ENCODE data around the gene PRICKLE4. TPM values are rescaled to one million over a fixed set of nuclear protein-coding genes. Genes with fewer than 3 reads are reported as not detected.
A peak's percentile ranks its signal among the peaks of the same experiment; 100 is the strongest.

PRICKLE4 gene
- total RNA-seq, 1 experiment from 2014 or later: 0.70 TPM

DNA sequence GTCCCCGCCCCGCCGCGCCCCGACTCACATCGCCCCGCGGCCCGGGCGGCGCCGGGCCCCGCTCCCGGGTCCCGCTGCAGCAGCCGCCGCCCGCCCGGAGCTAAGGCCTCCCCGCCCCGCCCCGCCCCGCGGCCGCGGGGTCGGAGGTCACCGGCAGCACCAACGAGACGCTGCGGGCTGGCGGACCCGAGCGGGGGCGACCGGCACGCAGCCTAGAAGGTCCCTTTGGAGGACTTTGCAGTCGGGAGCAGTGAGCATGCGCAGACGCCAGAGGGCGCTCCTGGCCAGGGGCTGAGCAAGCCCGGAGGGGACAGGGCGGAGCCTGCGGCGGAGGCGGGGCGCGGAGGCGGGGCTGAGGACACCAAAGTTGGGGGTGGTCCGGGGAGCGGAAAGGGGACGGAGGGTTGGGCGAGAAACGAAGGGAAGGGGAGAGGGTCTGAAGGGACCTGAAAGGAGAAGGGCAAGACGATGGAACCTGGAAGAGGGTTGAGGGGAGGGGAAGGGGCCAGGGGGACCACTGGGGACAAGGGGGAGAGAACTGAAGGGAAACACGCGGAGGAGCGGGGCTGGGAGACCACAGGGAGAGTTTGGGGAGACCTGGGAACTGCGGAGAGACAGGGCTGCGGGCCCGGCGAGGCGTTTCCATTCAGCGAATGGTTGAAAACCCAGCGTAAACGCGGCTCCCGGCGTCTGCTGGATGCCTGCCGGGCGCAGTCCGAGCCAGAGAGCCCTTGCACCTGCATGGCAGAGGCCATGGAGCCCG is 613 bp upstream of the PRICKLE4 start, which contains the start of gene FRS3:
FRS3 (minus strand) TSS at position 113 of the 763 bp plus-strand sequence. CDS start 2,913 bp downstream, outside the sequence.
- Histone ChIP-seq H3K4me2 (ENCODE audit: insufficient read depth, insufficient read length, low read length) (peak within 1 kb of the TSS; percentile 96), H3K23ac (ENCODE audit: insufficient read length, low read depth, low read length) (no peak within 1 kb of the TSS), H4K8ac (replicated peaks; ENCODE audit: insufficient read length, low read depth, low read length) (no peak within 1 kb of the TSS), H3K9me3 (ENCODE audit: control insufficient read depth, low read depth, low read length) (no peaks in the 10 kb centered on the region), H3K14ac (ENCODE audit: insufficient read depth, low read length) (no peak within 1 kb of the TSS; the same call in 1 of the 2 replicates), H3K9ac (ENCODE audit: extremely low read depth, insufficient read length, low read length) (peak within 1 kb of the TSS; percentile 54), H3K4ac (ENCODE audit: low read depth, low read length) (no peak within 1 kb of the TSS), H4K91ac (ENCODE audit: insufficient read length, low read depth, low read length) (no peak within 1 kb of the TSS), H2BK120ac (ENCODE audit: low read depth, low read length, poor library complexity, severe bottlenecking) (no peak within 1 kb of the TSS), H2BK5ac (ENCODE audit: insufficient read length, low read length) (no peak within 1 kb of the TSS), H3K56ac (ENCODE audit: insufficient read length, low read depth, low read length) (no peak within 1 kb of the TSS), H3K27me3 (ENCODE audit: insufficient read depth, low read length) (peaks cover 9% of the 10 kb centered on the region; the same call in 1 of the 2 replicates), H2AFZ (ENCODE audit: low read length) (no peak within 1 kb of the TSS), H3K18ac (ENCODE audit: insufficient read length, low read depth, low read length) (no peak within 1 kb of the TSS), H4K5ac (ENCODE audit: insufficient read length, low read depth, low read length) (no peak within 1 kb of the TSS), H2BK15ac (ENCODE audit: low read depth, low read length) (no peak within 1 kb of the TSS), H2BK12ac (ENCODE audit: insufficient read length, low read depth, low read length) (no peak within 1 kb of the TSS), H2BK20ac (ENCODE audit: low read depth, low read length, poor library complexity, severe bottlenecking) (no peak within 1 kb of the TSS), H3T11ph (ENCODE audit: low read length) (no peak within 1 kb of the TSS), H3K27ac (ENCODE audit: insufficient read length, low read depth, low read length) (no peak within 1 kb of the TSS), H3K79me1 (ENCODE audit: insufficient read depth, low read depth, low read length, poor library complexity, severe bottlenecking) (no peaks in the 10 kb centered on the region), H3K79me2 (ENCODE audit: insufficient read depth, low read length) (no peaks in the 10 kb centered on the region), H3K23me2 (ENCODE audit: insufficient read length, low read depth, low read length, poor library complexity, severe bottlenecking) (peaks cover 11% of the 10 kb centered on the region), H4K20me1 (ENCODE audit: control insufficient read depth, insufficient read depth, insufficient read length) (no peaks in the 10 kb centered on the region), H3K4me1 (ENCODE audit: insufficient read depth, low read length) (no peaks in the 10 kb centered on the region), H2AK5ac (ENCODE audit: insufficient read length, low read length) (no peak within 1 kb of the TSS)
- TF ChIP-seq, protein P1, sequence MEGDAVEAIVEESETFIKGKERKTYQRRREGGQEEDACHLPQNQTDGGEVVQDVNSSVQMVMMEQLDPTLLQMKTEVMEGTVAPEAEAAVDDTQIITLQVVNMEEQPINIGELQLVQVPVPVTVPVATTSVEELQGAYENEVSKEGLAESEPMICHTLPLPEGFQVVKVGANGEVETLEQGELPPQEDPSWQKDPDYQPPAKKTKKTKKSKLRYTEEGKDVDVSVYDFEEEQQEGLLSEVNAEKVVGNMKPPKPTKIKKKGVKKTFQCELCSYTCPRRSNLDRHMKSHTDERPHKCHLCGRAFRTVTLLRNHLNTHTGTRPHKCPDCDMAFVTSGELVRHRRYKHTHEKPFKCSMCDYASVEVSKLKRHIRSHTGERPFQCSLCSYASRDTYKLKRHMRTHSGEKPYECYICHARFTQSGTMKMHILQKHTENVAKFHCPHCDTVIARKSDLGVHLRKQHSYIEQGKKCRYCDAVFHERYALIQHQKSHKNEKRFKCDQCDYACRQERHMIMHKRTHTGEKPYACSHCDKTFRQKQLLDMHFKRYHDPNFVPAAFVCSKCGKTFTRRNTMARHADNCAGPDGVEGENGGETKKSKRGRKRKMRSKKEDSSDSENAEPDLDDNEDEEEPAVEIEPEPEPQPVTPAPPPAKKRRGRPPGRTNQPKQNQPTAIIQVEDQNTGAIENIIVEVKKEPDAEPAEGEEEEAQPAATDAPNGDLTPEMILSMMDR (conservative IDR thresholded peaks at IDR 0.05): peak; percentile 93
- Mint-ChIP-seq H3K36me3 (ENCODE audit: insufficient read depth in 1 of 3, low read depth in 3 of 3) (peaks cover under 1 to 7% (median 3%) of the 10 kb centered on the region in 3 experiments; a peak in 4 of 7 replicates), H3K9me3 (no peaks in the 10 kb centered on the region), H3K4me1 (peaks cover 17 to 22% of the 10 kb centered on the region in 2 experiments), H3K27ac (peak within 1 kb of the TSS in 1 of 3 experiments; percentile 75; a peak in 3 of 7 replicates), H3K4me3 (peak within 1 kb of the TSS; percentile 80 to 91), H3K27me3 (ENCODE audit: low read depth) (peaks cover 47% of the 10 kb centered on the region)
- peak; percentile 97 for DNase-seq
- WGBS (ENCODE audit: extremely low coverage, insufficient read length, low lambda C conversion rate): no CpG with 5 or more reads among the region's 73 CpGs
